MCF 10A (cell line): ENCODE measurements around the gene TNS3. TPM values are rescaled to one million over a fixed set of nuclear protein-coding genes. Genes with fewer than 3 reads are reported as not detected.

Experiments used
- BruUV-seq: library from RNA; stranded (reverse); fragments of 400-500 nt; replicated peaks from 2 replicates; lab custom pipeline; 2021; lab: Mats Ljungman, UMichigan
- CTCF ChIA-PET: fragments of 300-600 bp; sonication (Branson Sonifier 250); formaldehyde crosslinking; extraction: SDS; loops from one replicate; lab custom pipeline; 2021; ENCODE audit warnings: antibody characterized with exemption, inconsistent platforms; lab: Yijun Ruan, JAX
- POLR2A ChIA-PET: fragments of 300-600, 350-650 bp; sonication (Branson Sonifier 250); formaldehyde crosslinking; extraction: SDS; loops from one replicate; lab custom pipeline; 2020; ENCODE audit warnings: antibody characterized with exemption, inconsistent platforms; lab: Yijun Ruan, JAX
- DNase-seq: peaks from one replicate; pipeline ENCODE4 v3.0.0-alpha.2; 2018; ENCODE audit not compliant: unreplicated experiment
- H3K27ac Mint-ChIP-seq: one replicate; pipeline ENCODE4 v1.8.0; 2022; ENCODE audit warnings: mild to moderate bottlenecking, low read depth, mixed read lengths; ENCODE audit not compliant: unreplicated experiment
- H3K27me3 Mint-ChIP-seq: one replicate; pipeline ENCODE4 v1.8.0; 2022; ENCODE audit warnings: mixed read lengths; ENCODE audit not compliant: insufficient read depth, unreplicated experiment
- H3K36me3 Mint-ChIP-seq: one replicate; pipeline ENCODE4 v1.8.0; 2022; ENCODE audit warnings: mild to moderate bottlenecking, moderate library complexity, mixed read lengths; ENCODE audit not compliant: insufficient read depth, unreplicated experiment
- H3K4me1 Mint-ChIP-seq: one replicate; pipeline ENCODE4 v1.8.0; 2022; ENCODE audit warnings: mixed read lengths; ENCODE audit not compliant: insufficient read depth, unreplicated experiment
- H3K4me3 Mint-ChIP-seq: one replicate; pipeline ENCODE4 v1.8.0; 2022; ENCODE audit warnings: mild to moderate bottlenecking, moderate library complexity, mixed read lengths; ENCODE audit not compliant: unreplicated experiment
- H3K9me3 Mint-ChIP-seq: one replicate; pipeline ENCODE4 v1.8.0; 2022; ENCODE audit warnings: mixed read lengths; ENCODE audit not compliant: unreplicated experiment
- intact Hi-C: fragments of 100-400 bp; cut with micrococcal nuclease; formaldehyde crosslinking; loops from 2 replicates; pipeline ENCODE4 v1.14.1; 2022
- total RNA-seq: library from RNA; stranded (reverse); gene quantifications from 2 replicates; pipeline ENCODE4 v1.2.3, GENCODE V29; 2022
- TF ChIP-seq, protein P1 (sequence below): fragments of 200-600 bp; IDR thresholded peaks from one replicate; pipeline ENCODE4 v1.8.0; 2022; ENCODE audit warnings: antibody characterized with exemption, mild to moderate bottlenecking; ENCODE audit not compliant: unreplicated experiment

Gene TNS3
- total RNA-seq, 1 experiment from 2014 or later: 30.1 TPM

GRCh38 chr7:47536661-47537611, 45.0 kb downstream of the TNS3 start:
- H3K4me1 Mint-ChIP-seq: peaks cover 19% of the 10 kb centered on the region
- H3K27ac Mint-ChIP-seq: no peak overlapping the region
- ChIA-PET POLR2A (no interaction called here), CTCF (interaction anchor here (0.5 to 1.2 kb wide), 2 partner anchors 85 to 271 kb away, joined by 4 read pairs; no protein-coding TSS in a partner anchor)
- no peaks in the 10 kb centered on the region for H3K27me3 Mint-ChIP-seq
- intact Hi-C loops: no loop called here
- no peak for DNase-seq
- no peak overlapping the region for H3K4me3 Mint-ChIP-seq
- no peaks in the 10 kb centered on the region for H3K9me3 Mint-ChIP-seq
- peaks cover 14% of the 10 kb centered on the region for H3K36me3 Mint-ChIP-seq
- no TSS peak for BruUV-seq
- TF ChIP-seq, protein P1, sequence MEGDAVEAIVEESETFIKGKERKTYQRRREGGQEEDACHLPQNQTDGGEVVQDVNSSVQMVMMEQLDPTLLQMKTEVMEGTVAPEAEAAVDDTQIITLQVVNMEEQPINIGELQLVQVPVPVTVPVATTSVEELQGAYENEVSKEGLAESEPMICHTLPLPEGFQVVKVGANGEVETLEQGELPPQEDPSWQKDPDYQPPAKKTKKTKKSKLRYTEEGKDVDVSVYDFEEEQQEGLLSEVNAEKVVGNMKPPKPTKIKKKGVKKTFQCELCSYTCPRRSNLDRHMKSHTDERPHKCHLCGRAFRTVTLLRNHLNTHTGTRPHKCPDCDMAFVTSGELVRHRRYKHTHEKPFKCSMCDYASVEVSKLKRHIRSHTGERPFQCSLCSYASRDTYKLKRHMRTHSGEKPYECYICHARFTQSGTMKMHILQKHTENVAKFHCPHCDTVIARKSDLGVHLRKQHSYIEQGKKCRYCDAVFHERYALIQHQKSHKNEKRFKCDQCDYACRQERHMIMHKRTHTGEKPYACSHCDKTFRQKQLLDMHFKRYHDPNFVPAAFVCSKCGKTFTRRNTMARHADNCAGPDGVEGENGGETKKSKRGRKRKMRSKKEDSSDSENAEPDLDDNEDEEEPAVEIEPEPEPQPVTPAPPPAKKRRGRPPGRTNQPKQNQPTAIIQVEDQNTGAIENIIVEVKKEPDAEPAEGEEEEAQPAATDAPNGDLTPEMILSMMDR: no peak

DNA sequence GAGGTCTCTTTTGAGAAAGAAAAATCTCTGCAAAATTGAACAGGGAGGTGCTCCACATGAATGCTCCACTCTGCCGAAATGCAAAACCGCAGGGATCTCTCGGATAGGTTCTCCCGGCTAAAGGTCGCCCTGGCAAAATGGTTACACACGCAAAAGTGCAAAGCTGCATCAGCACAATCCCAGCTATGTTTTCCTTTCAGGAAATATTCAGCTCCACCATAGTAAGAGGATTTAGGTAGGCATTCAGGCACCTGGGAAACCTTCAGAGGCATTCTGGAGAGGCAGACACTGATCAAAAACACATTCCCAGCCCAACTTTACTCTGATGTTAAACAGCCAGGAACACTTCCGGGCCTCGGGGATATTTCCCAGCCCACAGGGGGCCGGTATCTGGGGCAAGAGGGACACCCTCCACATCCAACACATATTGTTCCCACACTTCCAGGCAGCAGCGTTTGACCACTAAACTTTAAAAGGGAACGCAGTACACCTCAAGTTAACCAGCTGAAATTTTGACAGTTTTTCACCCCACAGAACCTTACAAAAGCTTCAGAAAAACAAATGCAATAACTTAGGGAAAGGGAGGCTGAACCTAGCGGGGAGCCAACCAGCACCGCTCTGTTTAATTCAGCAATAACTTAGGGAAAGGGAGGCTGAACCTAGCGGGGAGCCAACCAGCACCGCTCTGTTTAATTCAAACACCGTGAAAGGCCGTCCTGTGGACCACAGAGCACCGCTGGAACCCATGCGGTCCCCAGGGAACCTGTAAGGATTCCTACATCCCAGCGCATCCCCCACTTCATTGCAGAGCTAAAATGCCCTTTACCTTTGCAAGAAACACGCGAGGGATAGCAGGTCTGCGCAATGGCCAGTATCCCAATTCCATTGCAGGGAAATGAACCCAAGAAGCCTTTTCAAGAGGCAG, 45.9 kb downstream of the TNS3 start:
- Mint-ChIP-seq H3K4me1 (peaks cover 19% of the 10 kb centered on the region), H3K36me3 (peaks cover 14% of the 10 kb centered on the region), H3K9me3 (no peaks in the 10 kb centered on the region), H3K4me3 (no peak overlapping the region), H3K27ac (no peak overlapping the region), H3K27me3 (no peaks in the 10 kb centered on the region)
- no TSS peak for BruUV-seq
- ChIA-PET CTCF (interaction anchor here (0.6 to 1.2 kb wide), 3 partner anchors 219 to 284 kb away, joined by 3 to 4 read pairs (median 4); no protein-coding TSS in a partner anchor), POLR2A (interaction anchor here (1.0 kb wide), 1 partner anchor 17 kb away, joined by 4 read pairs; no protein-coding TSS in a partner anchor)
- DNase-seq: no peak
- intact Hi-C loops: no loop called here
- TF ChIP-seq, protein P1: no peak

GRCh38 chr7:47535035-47535703, 46.7 kb downstream of the TNS3 start:
- CTCF ChIA-PET: interaction anchor here (0.6 to 1.5 kb wide), 4 partner anchors 218 to 285 kb away, joined by 3 to 4 read pairs (median 4); no protein-coding TSS in a partner anchor
- Mint-ChIP-seq H3K27ac (no peak overlapping the region), H3K4me3 (no peak overlapping the region), H3K27me3 (no peaks in the 10 kb centered on the region), H3K9me3 (no peaks in the 10 kb centered on the region), H3K36me3 (peaks cover 14% of the 10 kb centered on the region), H3K4me1 (peaks cover 13% of the 10 kb centered on the region)
- TF ChIP-seq, protein P1: no peak
- no peak for DNase-seq
- intact Hi-C loops: no loop called here
- POLR2A ChIA-PET: interaction anchor here (1.0 to 1.7 kb wide), 4 partner anchors 17 to 57 kb away, joined by 3 to 5 read pairs (median 4); no protein-coding TSS in a partner anchor
- no TSS peak for BruUV-seq
